ENCODE results near the gene FTO. TPM values are rescaled to one million over a fixed set of nuclear protein-coding genes. Genes with fewer than 3 reads are reported as not detected.
A peak's percentile ranks its signal among the peaks of the same experiment; 100 is the strongest.

FTO gene
- total and polyA plus RNA-seq, 2 experiments from 2014 or later = 46.8 to 77.7 TPM

GRCh38 chr16:53713403-53714204 lies 9.6 kb downstream of the FTO start:
- H3K27me3 ChIP-seq = no peaks in the 10 kb centered on the region
- no peaks in the 10 kb centered on the region for H3K9me2 ChIP-seq (replicated peaks; ENCODE audit: insufficient read depth)
- no peaks in the 10 kb centered on the region for H3K9me3 ChIP-seq (ENCODE audit: low read depth)
- H3K79me2 ChIP-seq = peaks cover 84% of the 10 kb centered on the region
- H4K20me1 ChIP-seq (ENCODE audit: insufficient read depth, poor library complexity, severe bottlenecking) = no peaks in the 10 kb centered on the region
- 72% methylated on average over 3 of the region's 3 CpGs for WGBS (ENCODE audit: low lambda C conversion rate, missing lambda C conversion rate)
- H3K4me3 ChIP-seq = no peak overlapping the region
- no peaks in the 10 kb centered on the region for H3K36me3 ChIP-seq (replicated peaks; ENCODE audit: insufficient read depth, low read depth)
- H3K4me2 ChIP-seq = no peak overlapping the region
- no peak for DNase-seq (ENCODE audit: low spot score)
- H3K27ac ChIP-seq = no peak overlapping the region
- H2AFZ ChIP-seq = no peak overlapping the region
- TF ChIP-seq EZH2 (IDR thresholded peaks at IDR 0.05; ENCODE audit: borderline replicate concordance) (no peak), CTCF (IDR thresholded peaks at IDR 0.05; ENCODE audit: poor library complexity) (no peak), EZH2phosphoT487 (IDR thresholded peaks at IDR 0.05; ENCODE audit: low read depth, severe bottlenecking, unreplicated experiment) (no peak)
- H3K4me1 ChIP-seq (ENCODE audit: insufficient read depth) = no peaks in the 10 kb centered on the region

GRCh38 chr16:53714205-53715022 lies 10.5 kb downstream of the FTO start:
- no peak for TF ChIP-seq CTCF (IDR thresholded peaks at IDR 0.05; ENCODE audit: poor library complexity)
- no peak for TF ChIP-seq EZH2 (IDR thresholded peaks at IDR 0.05; ENCODE audit: borderline replicate concordance)
- TF ChIP-seq EZH2phosphoT487 (IDR thresholded peaks at IDR 0.05; ENCODE audit: low read depth, severe bottlenecking, unreplicated experiment) = no peak
- 65% methylated on average over 7 of the region's 7 CpGs for WGBS (ENCODE audit: low lambda C conversion rate, missing lambda C conversion rate)
- Histone ChIP-seq H3K27ac (no peak overlapping the region), H3K9me2 (replicated peaks; ENCODE audit: insufficient read depth) (no peaks in the 10 kb centered on the region), H3K4me3 (no peak overlapping the region), H4K20me1 (ENCODE audit: insufficient read depth, poor library complexity, severe bottlenecking) (no peaks in the 10 kb centered on the region), H3K4me1 (ENCODE audit: insufficient read depth) (no peaks in the 10 kb centered on the region), H3K4me2 (peak overlapping the region; percentile 41), H3K9me3 (ENCODE audit: low read depth) (no peaks in the 10 kb centered on the region), H3K27me3 (no peaks in the 10 kb centered on the region), H2AFZ (no peak overlapping the region), H3K36me3 (replicated peaks; ENCODE audit: insufficient read depth, low read depth) (no peaks in the 10 kb centered on the region), H3K79me2 (peaks cover 80% of the 10 kb centered on the region)
- DNase-seq (ENCODE audit: low spot score) = no peak

GRCh38 chr16:53715023-53715384 lies 11.0 kb downstream of the FTO start:
- Histone ChIP-seq H3K27ac (no peak overlapping the region), H3K4me3 (no peak overlapping the region), H3K9me2 (replicated peaks; ENCODE audit: insufficient read depth) (no peaks in the 10 kb centered on the region), H2AFZ (no peak overlapping the region), H3K27me3 (no peaks in the 10 kb centered on the region), H3K9me3 (ENCODE audit: low read depth) (no peaks in the 10 kb centered on the region), H3K4me2 (peak overlapping the region; percentile 41), H4K20me1 (ENCODE audit: insufficient read depth, poor library complexity, severe bottlenecking) (no peaks in the 10 kb centered on the region), H3K36me3 (replicated peaks; ENCODE audit: insufficient read depth, low read depth) (no peaks in the 10 kb centered on the region), H3K4me1 (ENCODE audit: insufficient read depth) (no peaks in the 10 kb centered on the region), H3K79me2 (peaks cover 80% of the 10 kb centered on the region)
- WGBS (ENCODE audit: low lambda C conversion rate, missing lambda C conversion rate) = 78% methylated on average over 2 of the region's 2 CpGs
- no peak for DNase-seq (ENCODE audit: low spot score)
- TF ChIP-seq EZH2 (IDR thresholded peaks at IDR 0.05; ENCODE audit: borderline replicate concordance) = no peak
- no peak for TF ChIP-seq CTCF (IDR thresholded peaks at IDR 0.05; ENCODE audit: poor library complexity)
- TF ChIP-seq EZH2phosphoT487 (IDR thresholded peaks at IDR 0.05; ENCODE audit: low read depth, severe bottlenecking, unreplicated experiment) = no peak

Data from hepatocyte (in vitro differentiated cells).